HT-29 (cell line): ENCODE data around the gene PSMD8. TPM values are rescaled to one million over a fixed set of nuclear protein-coding genes. Genes with fewer than 3 reads are reported as not detected.
"Not testable (repeated sequence)": the region's sequence is repeated elsewhere in the genome, so short reads cannot be mapped to it uniquely, and the experiment has no call there.

Experiments
- DNase-seq: peaks from one replicate; pipeline ENCODE4 v3.0.0-alpha.2; 2015; ENCODE audit warnings: low spot score
- total RNA-seq: library from RNA; depleted of rRNA; stranded (reverse); fragments of >200 nt; shearing (Covaris generic); gene quantifications from 2 replicates; pipeline ENCODE4 v1.2.3, GENCODE V29; 2014; rRNA removed

The PSMD8 gene
- 627 and 640 TPM in 2 replicates for total RNA-seq

DNA sequence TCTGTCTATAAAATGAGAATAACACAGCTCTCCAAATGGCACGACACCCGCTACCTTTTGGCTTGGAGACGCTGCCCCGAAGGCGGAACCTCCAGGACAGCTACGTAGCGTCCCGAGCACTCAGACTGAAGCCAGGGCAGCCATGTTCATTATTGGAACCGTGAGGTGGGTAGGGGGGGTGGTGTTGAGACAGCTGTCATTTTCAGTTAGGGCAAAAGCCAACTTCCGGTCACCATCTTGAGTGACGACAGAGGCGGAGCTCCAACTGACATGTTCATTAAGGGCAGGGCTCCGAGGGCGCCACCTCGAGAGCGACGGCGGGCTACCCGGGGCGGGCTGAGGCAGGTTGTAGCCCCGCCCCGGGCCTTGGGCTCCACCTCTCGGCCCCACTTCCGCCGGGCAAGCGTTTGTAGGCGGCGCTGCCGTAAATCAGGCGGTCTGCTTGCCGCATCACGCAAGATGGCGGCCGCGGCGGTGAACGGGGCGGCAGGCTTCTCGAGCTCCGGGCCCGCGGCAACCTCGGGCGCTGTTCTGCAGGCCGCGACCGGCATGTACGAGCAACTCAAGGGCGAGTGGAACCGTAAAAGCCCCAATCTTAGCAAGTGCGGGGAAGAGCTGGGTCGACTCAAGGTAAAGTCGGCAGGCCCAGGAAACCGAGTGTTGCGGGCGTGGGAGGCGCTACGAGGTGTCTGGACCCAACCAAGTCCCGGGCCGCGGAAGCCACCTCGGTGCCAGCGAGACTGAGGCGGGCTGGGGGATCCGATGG lies at the start of gene PSMD8:
Gene PSMD8 (plus strand): TSS at position 240 of the 766 bp plus-strand sequence. CDS start 31 bp downstream, at position 271.
- DNase-seq, result peak; percentile 100

- no peak for DNase-seq
Observed at GRCh38 chr19:38326591-38326990, 47.8 kb upstream of the PSMD8 start.

DNA sequence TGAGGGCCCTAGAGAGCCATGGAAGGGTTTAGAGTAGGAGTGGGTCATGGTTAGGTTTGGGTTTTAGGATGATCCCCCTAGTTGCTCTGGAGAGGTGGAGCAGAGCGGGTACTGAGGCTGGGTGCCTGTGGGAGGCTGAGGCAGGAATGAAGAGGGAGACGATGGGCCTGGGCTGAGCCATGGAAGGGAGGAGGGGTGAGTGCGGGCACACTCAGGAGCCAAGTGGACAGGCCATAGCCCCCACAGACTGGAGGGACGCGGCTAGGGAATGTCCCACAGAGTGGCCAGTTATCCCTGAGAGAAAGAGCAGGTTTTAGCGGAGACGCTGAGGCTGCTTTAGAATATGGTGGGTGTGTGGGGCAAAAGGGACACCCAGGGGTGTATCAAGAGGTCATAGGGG lies 44.7 kb upstream of the PSMD8 start:
- DNase-seq, result no peak

- no peak for DNase-seq
Observed at GRCh38 chr19:38331728-38332127, 42.6 kb upstream of the PSMD8 start.

GRCh38 chr19:38333245-38333644 lies 41.1 kb upstream of the PSMD8 start:
- no peak for DNase-seq

DNA sequence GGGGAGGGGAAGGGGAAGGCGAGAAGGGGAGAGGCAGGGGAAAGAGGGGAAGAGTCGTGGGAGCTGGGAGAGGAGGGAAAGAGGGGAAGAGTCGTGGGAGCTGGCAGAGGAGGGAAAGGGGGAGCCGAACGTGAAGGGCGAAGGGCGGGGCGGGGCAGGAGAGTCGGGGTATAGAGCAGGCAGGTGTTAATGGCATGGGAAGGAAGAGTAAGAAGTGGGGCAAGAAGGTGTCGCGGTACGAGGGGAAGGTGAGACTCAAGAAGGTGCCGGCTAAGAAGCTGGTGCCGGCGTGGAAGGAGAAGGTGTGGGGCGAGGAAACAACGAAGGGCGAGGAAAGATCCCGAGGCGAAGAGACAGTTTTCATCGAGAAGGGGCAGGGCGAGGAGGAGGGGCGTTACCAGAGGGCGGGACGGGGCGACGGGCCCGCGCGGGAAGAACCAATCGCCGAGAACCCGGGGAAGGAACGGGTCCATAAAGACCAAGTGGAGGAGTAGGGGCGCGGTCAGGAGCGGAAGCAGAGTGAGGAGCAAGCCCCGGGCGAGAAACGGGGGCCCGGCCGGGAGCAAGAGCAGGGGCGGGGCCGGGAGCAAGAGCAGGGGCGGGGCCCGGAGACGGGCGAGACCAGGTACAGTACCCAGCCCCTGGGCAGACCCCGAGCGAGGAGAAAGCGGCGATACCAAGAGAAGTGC lies 38.3 kb upstream of the PSMD8 start:
- peak; percentile 99 for DNase-seq

- peak; percentile 100 for DNase-seq
Observed at GRCh38 chr19:38336638-38337359, 37.6 kb upstream of the PSMD8 start.

- no peak for DNase-seq
Observed at GRCh38 chr19:38337360-38337653, 37.1 kb upstream of the PSMD8 start.

DNA sequence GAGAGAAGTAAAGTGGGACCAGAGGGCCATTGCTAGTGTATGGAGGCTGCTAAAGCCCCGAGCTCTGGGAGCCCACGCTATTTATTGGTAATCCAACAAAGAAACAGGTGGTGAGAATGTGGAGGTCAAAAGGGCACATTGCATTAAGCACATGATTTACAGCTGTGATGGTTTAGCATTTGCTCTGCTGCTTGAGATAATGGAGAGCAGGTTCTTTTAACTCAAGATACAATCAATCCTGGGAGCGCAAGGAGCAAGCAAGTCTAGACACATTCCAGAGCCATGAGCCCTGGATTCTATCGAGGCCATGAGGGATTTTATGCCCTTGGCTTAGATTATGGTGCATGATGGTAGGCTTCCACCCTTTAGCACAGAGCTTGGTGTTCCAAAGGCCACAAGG lies 35.4 kb upstream of the PSMD8 start:
- DNase-seq, result not testable (repeated sequence)

GRCh38 chr19:38340927-38341326 lies 33.4 kb upstream of the PSMD8 start:
- no peak for DNase-seq

DNA sequence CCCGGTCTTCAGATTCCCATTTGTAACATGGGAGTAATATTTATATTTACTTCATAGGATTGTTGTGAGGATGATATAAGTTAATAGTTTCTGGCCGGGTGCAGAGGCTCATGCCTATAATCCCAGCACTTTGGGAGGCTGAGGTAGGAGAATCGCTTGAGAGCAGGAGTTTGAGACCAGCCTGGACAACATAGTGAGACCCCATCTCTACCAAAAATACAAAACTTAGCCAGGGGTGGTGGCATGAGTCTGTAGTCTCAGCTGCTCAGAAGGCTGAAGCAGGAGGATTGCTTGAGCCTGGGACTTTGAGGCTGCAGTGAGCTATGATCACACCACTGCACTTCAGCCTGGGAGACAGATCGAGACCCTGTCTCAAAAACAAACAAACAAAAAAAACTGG lies 27.5 kb upstream of the PSMD8 start:
- no peak for DNase-seq

GRCh38 chr19:38350883-38351282 lies 23.5 kb upstream of the PSMD8 start:
- DNase-seq, result no peak

DNA sequence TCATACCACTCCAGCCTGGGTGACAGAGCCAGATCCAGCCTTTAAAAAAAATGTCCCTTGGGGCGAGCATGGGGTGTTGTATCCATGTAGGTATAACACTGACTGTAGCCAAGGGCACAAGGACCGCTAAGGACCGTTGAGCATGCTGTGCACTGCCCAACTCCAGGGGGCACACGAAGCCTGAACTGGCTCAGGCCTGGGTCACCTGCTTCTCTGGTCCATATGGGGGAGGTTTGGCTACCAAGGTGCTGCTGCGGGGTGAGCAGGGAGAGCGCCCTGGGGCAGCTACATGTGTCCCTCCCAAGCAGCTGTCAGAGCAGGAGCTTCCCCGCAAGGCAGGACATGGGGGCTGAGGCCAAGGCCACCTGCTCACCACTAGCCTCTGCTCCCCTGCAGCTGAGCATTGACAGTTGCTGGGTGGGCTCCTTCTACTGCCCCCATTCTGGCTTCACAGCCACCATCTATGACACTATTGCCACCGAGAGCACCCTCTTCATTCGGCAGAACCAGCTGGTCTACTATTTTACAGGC lies 22.4 kb upstream of the PSMD8 start:
- DNase-seq, result no peak

GRCh38 chr19:38352611-38353010 lies 21.8 kb upstream of the PSMD8 start:
- no peak for DNase-seq

- DNase-seq, result no peak
Observed at GRCh38 chr19:38355728-38356725, 18.3 kb upstream of the PSMD8 start.

- no peak for DNase-seq
Observed at GRCh38 chr19:38358071-38358470, 16.3 kb upstream of the PSMD8 start.

DNA sequence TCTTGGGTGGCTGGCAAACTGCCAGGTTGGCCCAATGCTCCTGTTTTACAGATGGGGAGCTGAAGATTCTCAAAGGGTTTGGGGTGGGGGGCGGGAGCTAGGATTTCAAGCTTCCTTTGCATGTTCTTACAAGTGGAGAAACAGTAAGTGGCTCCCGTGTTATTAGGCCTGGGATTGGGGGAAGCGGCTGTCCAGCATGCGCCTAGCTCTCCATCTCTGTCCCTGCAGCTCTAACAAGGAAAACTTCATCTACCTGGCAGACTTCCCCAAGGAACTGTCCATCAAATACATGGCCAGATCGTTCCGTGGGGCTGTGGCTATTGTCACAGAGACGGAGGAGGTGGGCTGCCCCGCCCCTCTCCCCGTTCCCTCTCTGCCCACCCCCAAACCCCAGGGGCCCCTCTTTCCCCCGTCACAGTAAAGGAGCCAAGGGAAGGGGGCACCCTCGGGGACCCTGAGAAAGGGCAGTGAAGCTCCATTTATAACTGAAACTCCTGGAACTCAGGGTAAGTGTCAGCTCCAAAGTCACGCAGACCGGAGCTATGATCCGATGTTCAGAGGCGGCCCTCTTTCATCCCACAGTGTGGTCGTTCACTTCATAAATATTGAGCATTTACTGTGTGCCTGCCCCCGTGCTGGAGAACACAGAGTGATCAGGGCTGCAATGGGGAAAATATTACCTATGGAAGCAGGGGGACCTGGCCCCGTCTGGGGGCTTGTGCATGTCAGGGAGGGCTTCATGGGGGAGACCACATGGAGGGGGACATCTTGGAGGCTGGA lies 14.9 kb upstream of the PSMD8 start:
- DNase-seq, result no peak

- DNase-seq, result no peak
Observed at GRCh38 chr19:38360351-38360750, 14.0 kb upstream of the PSMD8 start.

- no peak for DNase-seq
Observed at GRCh38 chr19:38360839-38361631, 13.3 kb upstream of the PSMD8 start.
